GM18873 (cell line): ENCODE results near the gene PTPRE.

Source experiments
- ATAC-seq: cut with Tn5 transposase; IDR thresholded peaks from one replicate; pipeline ENCODE4 v1.9.1; 2021; ENCODE audit warnings: mild to moderate bottlenecking, moderate library complexity, moderate number of reproducible peaks; ENCODE audit not compliant: unreplicated experiment, low FRiP score

PTPRE gene

GRCh38 chr10:128036746-128037543, 130.0 kb downstream of the PTPRE start:
- no peak for ATAC-seq

GRCh38 chr10:128040096-128040495, 133.2 kb downstream of the PTPRE start:
- no peak for ATAC-seq

GRCh38 chr10:128040681-128041080, 133.8 kb downstream of the PTPRE start:
- ATAC-seq: no peak

GRCh38 chr10:128042131-128042610, 135.3 kb downstream of the PTPRE start:
- ATAC-seq: no peak

GRCh38 chr10:128043259-128044045, 136.5 kb downstream of the PTPRE start:
- no peak for ATAC-seq

GRCh38 chr10:128044186-128044585, 137.3 kb downstream of the PTPRE start:
- ATAC-seq: no peak

GRCh38 chr10:128044961-128045832, 138.3 kb downstream of the PTPRE start:
- ATAC-seq: no peak

GRCh38 chr10:128045833-128046120, 138.9 kb downstream of the PTPRE start:
- ATAC-seq: no peak

GRCh38 chr10:128046156-128046952, 139.5 kb downstream of the PTPRE start:
- no peak for ATAC-seq

- no peak for ATAC-seq
Observed at GRCh38 chr10:128046953-128047290, 140.0 kb downstream of the PTPRE start.

- peak; percentile 99 for ATAC-seq
Observed at GRCh38 chr10:128047351-128047750, 140.4 kb downstream of the PTPRE start.

GRCh38 chr10:128047991-128048818, 141.3 kb downstream of the PTPRE start:
- peak; percentile 36 for ATAC-seq

- ATAC-seq: no peak
Observed at GRCh38 chr10:128048819-128049210, 141.9 kb downstream of the PTPRE start.

- no peak for ATAC-seq
Observed at GRCh38 chr10:128049226-128050120, 142.6 kb downstream of the PTPRE start.

- no peak for ATAC-seq
Observed at GRCh38 chr10:128050121-128050516, 143.2 kb downstream of the PTPRE start.

- no peak for ATAC-seq
Observed at GRCh38 chr10:128050936-128051335, 144.0 kb downstream of the PTPRE start.

GRCh38 chr10:128051548-128051947, 144.6 kb downstream of the PTPRE start:
- no peak for ATAC-seq

GRCh38 chr10:128052696-128053095, 145.8 kb downstream of the PTPRE start:
- no peak for ATAC-seq
